Activated naive CD8-positive, alpha-beta T cell treated with anti-CD3 and anti-CD28 coated beads, Interleukin-2, amount 10 ng/mL, durations not matched to agents 7 days and 5 days (primary cell): ENCODE measurements around the gene PTTG1IP. TPM values are rescaled to one million over a fixed set of nuclear protein-coding genes. Genes with fewer than 3 reads are reported as not detected.

Source experiments
- ATAC-seq: fragments of 150-1000 bp; cut with Tn5 transposase; one replicate; pipeline ENCODE4 v1.10.0; 2021; ENCODE audit warnings: low read depth, moderate library complexity
- POLR2A ChIA-PET: fragments of 350-600 bp; sonication (Branson Sonifier 250); formaldehyde crosslinking; loops from one replicate; lab custom pipeline; 2021; ENCODE audit warnings: antibody characterized with exemption; lab: Charles Lee
- DNase-seq: peaks from one replicate; pipeline ENCODE4 v3.0.0; 2021
- H3K27ac Mint-ChIP-seq: one replicate; pipeline ENCODE4 v1.8.0; 2022; ENCODE audit warnings: mild to moderate bottlenecking, mixed read lengths
- H3K27me3 Mint-ChIP-seq: one replicate; pipeline ENCODE4 v1.8.0; 2022; ENCODE audit warnings: mild to moderate bottlenecking, moderate library complexity, mixed read lengths
- H3K36me3 Mint-ChIP-seq: one replicate; pipeline ENCODE4 v1.8.0; 2021; ENCODE audit warnings: mild to moderate bottlenecking, mixed read lengths
- H3K4me1 Mint-ChIP-seq: one replicate; pipeline ENCODE4 v1.8.0; 2021; ENCODE audit warnings: mixed read lengths
- H3K4me3 Mint-ChIP-seq: one replicate; pipeline ENCODE4 v1.8.0; 2022; ENCODE audit warnings: mild to moderate bottlenecking, moderate library complexity, mixed read lengths
- H3K9me3 Mint-ChIP-seq: one replicate; pipeline ENCODE4 v1.8.0; 2021; ENCODE audit warnings: mixed read lengths
- total RNA-seq, 2 experiments: library from RNA; stranded (reverse); gene quantifications; one replicate each; pipeline ENCODE4 v1.2.3, GENCODE V29; 2021

The PTTG1IP gene
- total RNA-seq, 2 experiments from 2014 or later: 66.1 to 73.2 TPM

DNA sequence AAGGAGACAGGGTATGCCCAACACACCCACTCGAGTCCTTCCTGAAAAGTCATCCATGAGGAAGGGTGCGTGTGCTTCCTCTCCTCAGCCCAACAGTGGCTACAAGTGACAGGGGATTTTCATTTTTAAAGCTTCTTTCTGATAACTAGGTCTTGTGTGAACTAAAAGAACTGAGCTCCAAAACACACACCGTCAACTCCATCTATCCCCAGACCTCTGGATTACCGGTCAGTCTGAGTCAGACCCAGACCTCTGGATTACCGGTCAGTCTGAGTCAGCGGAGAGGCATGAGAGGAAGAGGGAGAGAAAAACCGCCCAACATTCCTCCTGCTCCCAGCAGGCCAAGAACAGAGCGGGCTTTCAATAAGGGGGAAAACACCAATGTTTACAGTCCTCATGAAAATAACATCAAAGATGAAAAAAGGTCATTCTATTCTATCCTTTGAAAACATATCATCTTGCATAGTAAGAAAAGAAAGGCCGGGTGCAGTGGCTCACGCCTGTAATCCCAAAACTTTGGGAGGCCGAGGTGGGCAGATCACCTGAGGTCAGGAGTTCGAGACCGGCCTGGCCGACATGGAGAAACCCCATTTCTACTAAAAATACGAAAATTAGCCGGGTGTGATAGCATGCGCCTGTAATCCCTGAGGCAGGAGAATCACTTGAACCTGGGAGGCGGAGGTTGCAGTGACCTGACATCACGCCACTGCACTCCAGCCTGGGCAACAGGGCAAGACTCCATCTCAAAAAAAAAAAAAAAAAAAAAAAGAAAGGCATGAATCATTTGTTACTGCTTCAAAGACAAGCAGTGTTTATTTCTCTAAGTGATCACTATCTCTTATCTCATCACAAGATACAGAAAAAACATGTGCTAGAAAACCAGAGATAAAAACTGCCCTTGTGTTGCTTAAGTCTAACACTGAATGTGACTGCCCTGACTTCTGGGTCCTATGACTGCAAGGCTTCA is 3.4 kb downstream of the PTTG1IP start:
- ATAC-seq (no peak), DNase-seq (no peak)
- H3K27me3 Mint-ChIP-seq: no peaks in the 10 kb centered on the region
- POLR2A ChIA-PET: no interaction called here
- H3K4me3 Mint-ChIP-seq: peak overlapping the region; percentile 69
- H3K36me3 Mint-ChIP-seq: peaks cover 23% of the 10 kb centered on the region
- H3K27ac Mint-ChIP-seq: peak overlapping the region; percentile 64
- H3K4me1 Mint-ChIP-seq: peaks cover 72% of the 10 kb centered on the region
- H3K9me3 Mint-ChIP-seq: no peaks in the 10 kb centered on the region

DNA sequence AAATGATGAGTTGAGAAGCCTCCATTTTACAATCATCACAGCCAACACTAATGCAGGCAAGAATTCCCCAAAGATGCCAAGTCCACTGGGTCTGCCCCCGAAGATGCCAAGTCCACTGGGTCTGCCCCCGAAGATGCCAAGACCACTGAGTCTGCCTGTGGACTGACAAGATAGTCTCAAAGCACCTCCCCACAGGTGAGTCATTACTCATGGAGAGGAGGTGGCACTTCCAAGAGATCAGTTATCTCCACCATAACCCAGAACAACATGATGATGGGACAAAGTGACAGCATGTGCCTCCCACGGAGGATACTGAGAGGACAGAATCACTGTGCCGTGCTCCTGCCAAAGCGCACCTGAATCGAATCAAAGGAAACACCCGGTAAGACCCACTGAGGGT is 4.8 kb downstream of the PTTG1IP start:
- H3K36me3 Mint-ChIP-seq: peaks cover 24% of the 10 kb centered on the region

DNA sequence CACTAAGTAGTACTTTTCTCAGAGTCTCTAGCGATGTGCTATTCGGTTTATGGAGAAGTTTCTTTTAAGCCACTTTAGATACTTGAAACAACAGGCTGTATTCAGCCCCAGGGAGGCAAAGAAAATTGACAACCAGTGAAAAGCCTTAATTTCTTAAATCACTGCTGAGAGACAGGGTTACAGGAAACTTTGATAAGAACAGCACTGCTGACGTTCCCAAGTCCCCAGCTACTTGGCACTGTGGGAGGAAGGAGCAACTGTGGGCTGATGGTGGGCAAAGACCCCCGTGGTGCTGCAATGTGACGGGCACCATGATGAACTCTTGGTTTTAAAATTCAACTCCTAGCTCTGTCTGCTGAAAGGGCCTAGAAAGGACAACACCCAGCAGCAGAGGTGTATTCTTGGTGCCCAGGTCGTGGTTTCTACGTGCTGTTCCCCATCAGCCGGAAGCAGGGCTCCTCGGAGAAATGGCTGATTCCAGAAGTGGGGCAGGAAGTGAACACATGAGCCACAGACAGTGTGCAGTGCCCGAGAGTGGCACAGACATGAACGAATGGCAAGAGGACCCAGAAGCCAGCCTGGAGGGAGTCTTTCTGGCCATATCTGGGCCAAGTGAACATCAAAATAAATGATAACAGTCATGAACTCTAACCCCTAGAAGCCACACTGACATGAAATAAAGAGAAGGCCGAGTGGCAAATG is 5.3 kb downstream of the PTTG1IP start:
- no peak for DNase-seq
- POLR2A ChIA-PET: interaction anchor here (0.7 kb wide), 1 partner anchor 51 kb away, joined by 4 read pairs; the partner anchor contains the start of gene SUMO3
- peak; percentile 74 for ATAC-seq
- peak overlapping the region; percentile 93 for H3K27ac Mint-ChIP-seq
- no peaks in the 10 kb centered on the region for H3K9me3 Mint-ChIP-seq
- peaks cover 73% of the 10 kb centered on the region for H3K4me1 Mint-ChIP-seq
- peaks cover 28% of the 10 kb centered on the region for H3K36me3 Mint-ChIP-seq
- H3K4me3 Mint-ChIP-seq: peak overlapping the region; percentile 83
- H3K27me3 Mint-ChIP-seq: no peaks in the 10 kb centered on the region

More for the DNA sequence above, 4.8 kb downstream of the PTTG1IP start:
- Mint-ChIP-seq H3K9me3 (no peaks in the 10 kb centered on the region), H3K4me1 (peaks cover 68% of the 10 kb centered on the region), H3K27me3 (no peaks in the 10 kb centered on the region), H3K27ac (peak overlapping the region; percentile 93), H3K4me3 (peak overlapping the region; percentile 83)
- ATAC-seq (no peak), DNase-seq (no peak)
- POLR2A ChIA-PET: no interaction called here

DNA sequence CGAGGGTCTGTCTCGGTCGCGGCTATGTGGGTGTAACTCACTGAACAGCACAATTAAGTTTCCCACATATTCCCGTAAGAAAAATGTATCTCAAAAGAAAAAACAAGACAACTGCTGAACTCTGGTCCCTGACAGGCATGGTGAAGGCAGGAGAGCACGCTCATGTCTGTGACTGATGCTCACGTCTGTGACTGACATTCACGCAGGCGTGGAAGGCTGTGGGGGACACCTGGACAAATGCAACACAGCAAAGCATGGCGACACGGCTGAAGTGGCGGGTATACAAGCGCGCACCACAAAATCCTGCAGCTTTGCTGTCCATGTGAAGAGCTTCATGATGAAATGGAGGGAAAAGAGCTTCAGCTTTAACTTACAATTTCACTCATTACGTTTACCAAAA is 6.0 kb downstream of the PTTG1IP start:
- Mint-ChIP-seq H3K27ac (no peak overlapping the region), H3K4me1 (peaks cover 71% of the 10 kb centered on the region), H3K27me3 (no peaks in the 10 kb centered on the region), H3K4me3 (peak overlapping the region; percentile 10), H3K9me3 (no peaks in the 10 kb centered on the region), H3K36me3 (peaks cover 28% of the 10 kb centered on the region)
- DNase-seq (no peak), ATAC-seq (no peak)
- POLR2A ChIA-PET: interaction anchor here (0.7 kb wide), 1 partner anchor 50 kb away, joined by 4 read pairs; the partner anchor contains the start of gene SUMO3

DNA sequence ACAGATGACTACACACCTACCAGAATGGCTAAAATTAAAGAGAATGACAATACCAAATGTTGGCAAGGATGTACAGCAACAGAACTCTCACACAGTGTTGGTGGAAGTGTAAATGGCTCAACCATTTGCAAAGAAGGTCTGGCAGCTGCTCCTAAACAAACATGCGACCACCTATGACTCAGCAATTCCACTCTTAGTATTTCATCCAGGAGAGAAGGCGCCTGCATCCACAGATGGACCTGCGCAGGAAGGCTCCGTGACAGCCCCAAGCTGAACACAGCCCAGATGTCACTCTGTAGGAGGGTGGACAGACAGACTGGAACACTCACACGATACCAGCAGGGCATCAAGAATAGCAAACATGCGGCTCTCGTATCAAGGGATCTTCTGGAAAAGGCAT is 6.7 kb downstream of the PTTG1IP start:
- H3K4me3 Mint-ChIP-seq: peak overlapping the region; percentile 29
- no peaks in the 10 kb centered on the region for H3K9me3 Mint-ChIP-seq
- ATAC-seq (no peak), DNase-seq (no peak)
- H3K27me3 Mint-ChIP-seq: no peaks in the 10 kb centered on the region
- POLR2A ChIA-PET: interaction anchor here (0.7 kb wide), 1 partner anchor 65 kb away, joined by 3 read pairs; no protein-coding TSS in a partner anchor
- H3K27ac Mint-ChIP-seq: peak overlapping the region; percentile 72
- H3K36me3 Mint-ChIP-seq: peaks cover 27% of the 10 kb centered on the region
- H3K4me1 Mint-ChIP-seq: peaks cover 64% of the 10 kb centered on the region

DNA sequence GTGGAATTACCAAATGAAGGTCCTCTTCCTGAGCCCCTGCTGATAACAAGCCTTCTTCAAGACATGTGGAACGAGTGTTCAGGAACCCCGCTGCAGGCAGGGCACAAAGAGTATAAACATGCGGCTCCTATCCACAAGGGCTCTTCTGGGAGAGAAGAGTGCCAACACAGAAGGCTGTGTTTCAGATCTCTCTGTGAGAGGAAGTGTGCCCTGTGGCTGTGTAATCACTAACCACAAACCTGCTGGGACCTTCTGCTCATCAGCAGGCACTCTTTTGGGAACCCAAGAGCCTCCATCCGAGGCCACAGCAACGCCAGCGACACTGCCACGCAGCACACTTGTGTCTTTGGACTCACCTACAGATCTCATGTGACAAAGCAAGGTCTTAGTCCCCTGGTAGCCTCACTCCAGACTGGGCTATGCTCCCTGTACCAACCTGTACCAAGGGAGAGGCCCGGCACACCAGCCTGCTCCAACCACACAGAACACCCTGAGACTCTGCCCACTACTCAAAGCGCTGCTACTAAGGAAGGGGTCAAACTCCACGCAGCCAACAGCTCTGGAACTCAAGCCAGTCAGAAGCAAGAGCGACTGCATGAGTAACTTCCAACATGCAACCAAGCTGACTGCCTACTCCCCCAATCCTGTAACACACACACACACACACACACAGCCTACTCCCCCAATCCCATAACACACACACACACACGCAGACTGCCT is 7.8 kb downstream of the PTTG1IP start:
- POLR2A ChIA-PET: no interaction called here

DNA sequence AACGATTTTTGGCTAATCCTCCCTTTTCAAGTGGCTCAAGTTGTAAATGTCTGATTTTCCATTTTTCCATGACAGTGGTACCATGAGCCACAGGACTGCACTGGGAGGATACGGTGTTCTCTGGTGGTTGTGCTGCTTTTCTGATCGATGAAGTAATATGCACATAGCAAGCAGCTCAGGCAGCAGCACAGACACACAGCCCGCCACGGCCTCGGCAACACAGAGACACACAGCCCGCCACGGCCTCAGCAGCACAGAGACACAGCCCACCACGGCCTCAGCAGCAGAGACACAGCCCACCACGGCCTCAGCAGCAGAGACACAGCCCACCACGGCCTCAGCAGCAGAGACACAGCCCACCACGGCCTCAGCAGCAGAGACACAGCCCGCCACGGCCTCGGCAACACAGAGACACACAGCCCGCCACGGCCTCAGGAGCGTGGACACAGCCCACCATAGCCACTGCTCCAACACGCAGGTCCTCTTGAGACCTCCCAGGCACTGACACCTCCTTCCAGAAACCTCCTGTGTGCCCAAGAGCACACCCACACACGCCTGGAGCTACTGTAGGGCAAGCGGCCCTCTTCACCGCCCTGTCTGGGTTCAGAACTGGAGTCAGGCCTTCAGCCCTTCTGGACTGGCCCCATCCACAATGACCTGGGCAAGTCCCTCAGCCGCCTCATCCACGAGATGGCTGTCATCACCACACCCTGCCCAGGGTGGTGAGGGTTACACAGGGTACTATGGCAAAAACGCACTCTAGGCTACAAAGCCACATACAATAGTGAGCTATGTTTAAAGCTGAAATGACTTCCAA is 10.4 kb downstream of the PTTG1IP start:
- ATAC-seq (no peak), DNase-seq (no peak)
- POLR2A ChIA-PET: no interaction called here
- peaks cover 24% of the 10 kb centered on the region for H3K36me3 Mint-ChIP-seq
- H3K9me3 Mint-ChIP-seq: no peaks in the 10 kb centered on the region
- no peak overlapping the region for H3K4me3 Mint-ChIP-seq
- H3K27ac Mint-ChIP-seq: no peak overlapping the region
- H3K27me3 Mint-ChIP-seq: no peaks in the 10 kb centered on the region
- H3K4me1 Mint-ChIP-seq: peaks cover 38% of the 10 kb centered on the region

More for the DNA sequence above, 7.8 kb downstream of the PTTG1IP start:
- Mint-ChIP-seq H3K9me3 (no peaks in the 10 kb centered on the region), H3K4me1 (peaks cover 59% of the 10 kb centered on the region), H3K27ac (peak overlapping the region; percentile 72), H3K4me3 (peak overlapping the region; percentile 29), H3K27me3 (no peaks in the 10 kb centered on the region), H3K36me3 (peaks cover 27% of the 10 kb centered on the region)
- ATAC-seq (no peak), DNase-seq (no peak)

DNA sequence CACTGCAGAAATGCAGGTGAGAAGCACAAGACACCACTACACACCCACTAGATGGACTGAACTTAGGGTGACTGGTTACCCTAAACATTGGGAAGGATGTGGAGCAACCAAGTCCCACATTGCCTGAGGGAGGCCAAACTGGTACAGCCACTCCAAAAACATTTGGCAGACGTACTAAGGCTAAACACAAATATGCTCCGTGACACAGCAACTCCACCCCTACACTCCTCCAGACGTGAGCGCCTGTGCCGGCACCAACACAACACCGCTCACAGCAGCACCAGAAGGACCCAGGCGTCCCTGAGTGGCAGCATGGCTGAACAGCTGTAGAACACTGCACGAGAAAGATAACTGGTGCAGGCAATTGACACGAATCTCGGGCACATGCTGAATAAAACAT is 14.7 kb downstream of the PTTG1IP start:
- Mint-ChIP-seq H3K36me3 (peaks cover 24% of the 10 kb centered on the region), H3K27ac (no peak overlapping the region), H3K9me3 (no peaks in the 10 kb centered on the region), H3K4me3 (no peak overlapping the region), H3K4me1 (peaks cover 8% of the 10 kb centered on the region), H3K27me3 (no peaks in the 10 kb centered on the region)
- POLR2A ChIA-PET: interaction anchor here (0.6 to 0.7 kb wide), 2 partner anchors 8 to 61 kb away, joined by 3 read pairs; no protein-coding TSS in a partner anchor
- DNase-seq (no peak), ATAC-seq (no peak)

DNA sequence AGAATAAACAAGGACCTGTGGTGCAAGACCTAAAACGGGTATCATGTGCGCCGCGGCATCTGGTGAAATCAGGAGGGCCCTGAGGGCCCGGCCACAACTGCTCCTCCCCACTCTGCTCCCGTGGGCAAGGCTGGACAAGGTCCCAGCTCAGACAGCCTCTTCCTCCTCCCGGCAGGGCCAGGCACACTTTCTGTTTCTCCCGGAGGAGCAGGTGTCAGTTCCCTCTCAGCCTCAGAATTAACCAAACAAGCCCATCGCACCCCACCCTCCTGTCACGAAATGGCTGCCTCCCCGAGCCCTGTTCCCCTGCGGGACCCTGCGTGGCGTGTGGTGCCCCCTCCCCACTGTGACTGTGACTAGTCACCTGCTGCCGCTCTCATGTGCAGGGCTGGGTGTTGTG is 15.2 kb downstream of the PTTG1IP start:
- Mint-ChIP-seq H3K36me3 (peaks cover 23% of the 10 kb centered on the region), H3K27ac (no peak overlapping the region), H3K9me3 (no peaks in the 10 kb centered on the region), H3K27me3 (no peaks in the 10 kb centered on the region), H3K4me1 (peaks cover 4% of the 10 kb centered on the region), H3K4me3 (no peak overlapping the region)
- DNase-seq: no peak
- ATAC-seq: no peak
- POLR2A ChIA-PET: interaction anchor here (0.7 kb wide), 1 partner anchor 61 kb away, joined by 3 read pairs; no protein-coding TSS in a partner anchor

DNA sequence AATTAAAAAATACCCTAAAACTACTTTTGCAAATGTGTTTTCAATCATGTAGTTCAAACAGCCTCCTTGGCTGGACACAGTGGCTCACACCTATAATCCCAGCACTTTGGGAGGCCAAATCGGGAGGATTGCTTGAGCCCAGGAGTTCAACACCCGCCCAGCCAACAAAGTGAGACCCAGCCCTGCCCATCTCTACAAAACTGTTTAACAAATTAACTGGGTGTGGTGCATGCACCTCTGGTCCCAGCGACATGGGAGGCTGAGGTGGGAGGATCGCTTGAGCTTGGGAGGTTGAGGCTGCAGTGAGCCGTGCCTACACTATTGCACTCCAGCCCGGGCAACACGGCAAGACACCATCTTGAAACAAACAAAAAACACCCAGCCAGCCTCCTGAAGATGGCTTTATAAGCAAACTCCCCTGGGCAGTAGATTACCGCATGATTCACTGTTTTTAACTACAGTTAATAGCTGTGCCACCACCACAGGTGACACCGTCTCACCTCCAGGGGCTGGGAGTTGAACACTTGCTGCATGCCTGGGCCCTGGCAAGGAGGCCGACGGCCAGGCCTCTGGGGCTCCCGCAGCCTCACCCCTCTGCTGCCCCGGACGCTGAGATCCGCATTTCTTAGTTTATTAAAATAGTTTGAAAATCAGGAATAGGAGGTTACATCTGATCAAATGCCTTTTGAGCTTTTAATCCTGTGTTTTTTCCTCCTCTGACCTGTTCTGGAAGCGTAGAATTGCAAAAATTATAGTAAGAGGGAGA is 16.2 kb downstream of the PTTG1IP start:
- POLR2A ChIA-PET: no interaction called here
- Mint-ChIP-seq H3K4me1 (peaks cover 4% of the 10 kb centered on the region), H3K27ac (no peak overlapping the region), H3K36me3 (peaks cover 21% of the 10 kb centered on the region), H3K9me3 (no peaks in the 10 kb centered on the region), H3K4me3 (no peak overlapping the region), H3K27me3 (no peaks in the 10 kb centered on the region)
- DNase-seq (no peak), ATAC-seq (no peak)

DNA sequence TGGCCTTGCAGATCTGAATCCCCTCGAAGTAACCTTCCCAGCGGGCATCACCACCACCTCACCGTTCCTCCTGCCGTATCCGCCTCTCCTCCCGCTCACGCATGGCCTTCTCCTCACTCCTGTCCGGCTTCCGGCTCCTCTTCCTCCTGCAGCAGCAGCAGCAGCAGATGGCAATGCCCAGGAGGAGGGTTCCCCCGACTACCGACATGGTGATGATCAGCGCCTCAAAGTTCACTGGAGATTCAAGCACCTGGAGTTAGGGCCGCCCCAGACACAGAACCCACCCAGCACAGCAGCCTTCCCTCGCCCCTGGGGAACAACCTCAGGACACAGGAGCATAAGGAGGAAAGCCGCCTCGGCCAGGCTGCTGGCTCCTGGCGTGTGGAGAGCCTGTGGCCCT is 17.4 kb downstream of the PTTG1IP start:
- no peak for DNase-seq
- POLR2A ChIA-PET: no interaction called here
- H3K9me3 Mint-ChIP-seq: no peaks in the 10 kb centered on the region
- H3K4me1 Mint-ChIP-seq: peaks cover 11% of the 10 kb centered on the region
- H3K27ac Mint-ChIP-seq: no peak overlapping the region
- ATAC-seq: no peak
- no peak overlapping the region for H3K4me3 Mint-ChIP-seq
- peaks cover 20% of the 10 kb centered on the region for H3K36me3 Mint-ChIP-seq
- H3K27me3 Mint-ChIP-seq: no peaks in the 10 kb centered on the region

DNA sequence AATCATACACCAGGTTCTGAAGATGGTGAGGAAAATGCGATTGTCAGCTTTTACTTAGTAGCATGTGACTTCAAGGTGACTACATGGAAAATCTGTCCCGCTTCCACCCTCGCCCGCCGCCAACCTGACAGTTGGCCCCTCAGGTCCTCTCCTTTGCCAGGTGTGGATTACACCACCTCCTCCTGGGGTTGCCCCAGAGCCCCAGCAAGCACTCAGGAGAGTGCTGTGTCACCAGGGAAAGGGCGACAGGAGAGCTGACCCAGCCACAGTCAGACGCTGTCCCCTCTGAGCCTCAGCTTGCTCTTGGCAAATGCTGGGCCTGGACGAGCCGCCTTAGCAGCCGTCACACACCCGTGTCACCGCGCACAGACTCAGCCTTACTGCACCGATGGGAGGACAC is 17.9 kb downstream of the PTTG1IP start:
- H3K36me3 Mint-ChIP-seq: peaks cover 22% of the 10 kb centered on the region
- no peak for ATAC-seq

More for the DNA sequence above, 17.9 kb downstream of the PTTG1IP start:
- Mint-ChIP-seq H3K9me3 (no peaks in the 10 kb centered on the region), H3K27ac (no peak overlapping the region), H3K4me3 (no peak overlapping the region), H3K4me1 (peaks cover 9% of the 10 kb centered on the region), H3K27me3 (no peaks in the 10 kb centered on the region)
- no peak for DNase-seq
- POLR2A ChIA-PET: no interaction called here
